ENCODE results near the gene ANKRD40. TPM values are rescaled to one million over a fixed set of nuclear protein-coding genes. Genes with fewer than 3 reads are reported as not detected.
A peak's percentile ranks its signal among the peaks of the same experiment; 100 is the strongest.

ANKRD40 gene
- total RNA-seq, 1 experiment from 2014 or later = 45.3 TPM

DNA sequence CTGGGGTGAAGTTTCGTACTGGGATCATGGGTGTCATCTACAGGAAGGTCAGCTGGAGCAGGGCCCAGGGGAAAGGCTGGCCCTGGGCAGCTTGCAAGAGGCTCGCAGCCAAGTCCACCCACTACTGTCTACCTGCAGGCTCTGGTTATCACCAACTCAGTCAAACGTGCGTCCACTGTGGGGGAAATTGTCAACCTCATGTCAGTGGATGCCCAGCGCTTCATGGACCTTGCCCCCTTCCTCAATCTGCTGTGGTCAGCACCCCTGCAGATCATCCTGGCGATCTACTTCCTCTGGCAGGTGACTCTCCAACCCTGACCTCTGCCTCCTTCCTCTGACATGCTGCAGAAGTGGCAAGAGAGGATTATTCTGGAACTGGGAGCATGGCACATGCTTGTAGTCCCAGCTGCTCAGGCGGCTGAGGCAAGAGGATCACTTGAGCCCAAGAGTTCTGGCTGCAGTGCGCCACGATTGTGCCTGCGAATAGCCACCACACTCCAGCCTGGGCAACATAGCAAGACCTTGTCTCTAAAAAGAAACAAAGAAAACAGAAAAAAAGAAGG, 43.8 kb downstream of the ANKRD40 start:
- Mint-ChIP-seq H3K4me3 (no peak overlapping the region), H3K27ac (no peak overlapping the region), H3K36me3 (no peaks in the 10 kb centered on the region), H3K9me3 (no peaks in the 10 kb centered on the region), H3K27me3 (ENCODE audit: low read depth) (no peaks in the 10 kb centered on the region; the same call in 1 of the 2 replicates), H3K4me1 (peaks cover 28% of the 10 kb centered on the region)
- DNase-seq (ENCODE audit: low spot score) = no peak
- ChIA-PET POLR2A (no interaction called here), CTCF (no interaction called here)
- TF ChIP-seq ZNF121 (CRISPR knock-in tag; IDR thresholded peaks at IDR 0.05) (no peak), MXD4 (CRISPR knock-in tag; IDR thresholded peaks at IDR 0.05; ENCODE audit: borderline replicate concordance) (no peak)
- TF ChIP-seq, protein P1, sequence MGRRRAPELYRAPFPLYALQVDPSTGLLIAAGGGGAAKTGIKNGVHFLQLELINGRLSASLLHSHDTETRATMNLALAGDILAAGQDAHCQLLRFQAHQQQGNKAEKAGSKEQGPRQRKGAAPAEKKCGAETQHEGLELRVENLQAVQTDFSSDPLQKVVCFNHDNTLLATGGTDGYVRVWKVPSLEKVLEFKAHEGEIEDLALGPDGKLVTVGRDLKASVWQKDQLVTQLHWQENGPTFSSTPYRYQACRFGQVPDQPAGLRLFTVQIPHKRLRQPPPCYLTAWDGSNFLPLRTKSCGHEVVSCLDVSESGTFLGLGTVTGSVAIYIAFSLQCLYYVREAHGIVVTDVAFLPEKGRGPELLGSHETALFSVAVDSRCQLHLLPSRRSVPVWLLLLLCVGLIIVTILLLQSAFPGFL (CRISPR knock-in tag; IDR thresholded peaks at IDR 0.05; ENCODE audit: borderline replicate concordance) = no peak
- no peak for ATAC-seq

- H3K27ac Mint-ChIP-seq = no peak overlapping the region
- CTCF ChIA-PET = interaction anchor here (0.7 to 3.5 kb wide), 7 partner anchors 27 to 161 kb away, joined by 3 to 18 read pairs (median 3); no protein-coding TSS in a partner anchor
Observed at GRCh38 chr17:50662632-50663225, 45.0 kb downstream of the ANKRD40 start.

DNA sequence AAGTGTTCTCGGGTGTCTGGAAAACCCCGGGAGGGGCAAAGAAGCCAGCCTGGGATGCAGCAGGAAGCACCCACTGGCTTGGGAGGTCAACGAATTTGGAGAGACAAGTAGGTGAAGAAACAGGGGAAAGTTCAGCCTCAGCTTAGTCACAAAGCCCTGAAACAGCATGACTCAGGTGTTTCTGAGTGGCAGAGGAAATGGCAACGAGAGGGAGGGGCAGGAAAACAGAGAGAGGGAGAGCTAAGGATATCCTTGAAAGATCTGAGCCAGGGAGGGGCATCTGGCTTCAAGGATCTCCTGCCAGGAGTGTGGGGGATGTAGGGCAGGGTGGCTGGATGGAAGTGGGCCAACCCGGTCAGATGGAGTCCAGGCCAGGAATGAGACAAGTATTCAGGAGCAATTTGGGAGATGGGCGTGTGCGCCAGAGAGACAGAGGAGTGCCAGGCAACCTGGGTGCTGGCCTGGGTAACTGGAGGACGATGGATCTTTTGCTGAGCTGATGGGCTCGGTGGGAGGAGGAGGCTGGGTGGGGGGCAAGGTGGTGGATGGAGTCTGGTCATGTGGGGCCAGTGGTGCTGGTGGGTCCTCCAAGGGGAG, 45.8 kb downstream of the ANKRD40 start:
- Mint-ChIP-seq H3K36me3 (no peaks in the 10 kb centered on the region), H3K27ac (peak overlapping the region; percentile 71), H3K27me3 (ENCODE audit: low read depth) (no peaks in the 10 kb centered on the region; the same call in 1 of the 2 replicates), H3K4me1 (peaks cover 16% of the 10 kb centered on the region), H3K4me3 (no peak overlapping the region), H3K9me3 (no peaks in the 10 kb centered on the region)
- POLR2A ChIA-PET = no interaction called here
- no peak; the same call in 1 of the 2 replicates for ATAC-seq
- TF ChIP-seq MYBL2 (CRISPR knock-in tag; IDR thresholded peaks at IDR 0.05) (no peak), GABPB1 (CRISPR knock-in tag; IDR thresholded peaks at IDR 0.05) (peak; percentile 61; the same call in 1 of the 2 replicates), ZNF263 (CRISPR knock-in tag; IDR thresholded peaks at IDR 0.05; ENCODE audit: low read depth) (no peak), NFE2L1 (CRISPR knock-in tag; IDR thresholded peaks at IDR 0.05) (peak; percentile 93)
- TF ChIP-seq, protein P2, sequence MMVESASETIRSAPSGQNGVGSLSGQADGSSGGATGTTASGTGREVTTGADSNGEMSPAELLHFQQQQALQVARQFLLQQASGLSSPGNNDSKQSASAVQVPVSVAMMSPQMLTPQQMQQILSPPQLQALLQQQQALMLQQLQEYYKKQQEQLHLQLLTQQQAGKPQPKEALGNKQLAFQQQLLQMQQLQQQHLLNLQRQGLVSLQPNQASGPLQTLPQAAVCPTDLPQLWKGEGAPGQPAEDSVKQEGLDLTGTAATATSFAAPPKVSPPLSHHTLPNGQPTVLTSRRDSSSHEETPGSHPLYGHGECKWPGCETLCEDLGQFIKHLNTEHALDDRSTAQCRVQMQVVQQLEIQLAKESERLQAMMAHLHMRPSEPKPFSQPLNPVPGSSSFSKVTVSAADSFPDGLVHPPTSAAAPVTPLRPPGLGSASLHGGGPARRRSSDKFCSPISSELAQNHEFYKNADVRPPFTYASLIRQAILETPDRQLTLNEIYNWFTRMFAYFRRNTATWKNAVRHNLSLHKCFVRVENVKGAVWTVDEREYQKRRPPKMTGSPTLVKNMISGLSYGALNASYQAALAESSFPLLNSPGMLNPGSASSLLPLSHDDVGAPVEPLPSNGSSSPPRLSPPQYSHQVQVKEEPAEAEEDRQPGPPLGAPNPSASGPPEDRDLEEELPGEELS (CRISPR knock-in tag; IDR thresholded peaks at IDR 0.05) = no peak
- CTCF ChIA-PET = interaction anchor here (0.8 to 3.5 kb wide), 14 partner anchors 11 to 160 kb away, joined by 3 to 18 read pairs (median 5); partner anchors contain the start of gene SPATA20
- DNase-seq (ENCODE audit: low spot score) = no peak

More at GRCh38 chr17:50662632-50663225, 45.0 kb downstream of the ANKRD40 start:
- Mint-ChIP-seq H3K4me1 (peaks cover 16% of the 10 kb centered on the region), H3K4me3 (no peak overlapping the region), H3K36me3 (no peaks in the 10 kb centered on the region), H3K9me3 (no peaks in the 10 kb centered on the region), H3K27me3 (ENCODE audit: low read depth) (no peaks in the 10 kb centered on the region; the same call in 1 of the 2 replicates)
- TF ChIP-seq NR3C1 (CRISPR knock-in tag; conservative IDR thresholded peaks at IDR 0.05; ENCODE audit: low read depth) (no peak), NFYB (CRISPR knock-in tag; conservative IDR thresholded peaks at IDR 0.05; ENCODE audit: low read depth) (no peak), TCF7 (CRISPR knock-in tag; IDR thresholded peaks at IDR 0.05; ENCODE audit: low read depth) (no peak)
- TF ChIP-seq, protein P3, sequence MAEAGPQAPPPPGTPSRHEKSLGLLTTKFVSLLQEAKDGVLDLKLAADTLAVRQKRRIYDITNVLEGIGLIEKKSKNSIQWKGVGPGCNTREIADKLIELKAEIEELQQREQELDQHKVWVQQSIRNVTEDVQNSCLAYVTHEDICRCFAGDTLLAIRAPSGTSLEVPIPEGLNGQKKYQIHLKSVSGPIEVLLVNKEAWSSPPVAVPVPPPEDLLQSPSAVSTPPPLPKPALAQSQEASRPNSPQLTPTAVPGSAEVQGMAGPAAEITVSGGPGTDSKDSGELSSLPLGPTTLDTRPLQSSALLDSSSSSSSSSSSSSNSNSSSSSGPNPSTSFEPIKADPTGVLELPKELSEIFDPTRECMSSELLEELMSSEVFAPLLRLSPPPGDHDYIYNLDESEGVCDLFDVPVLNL (CRISPR knock-in tag; IDR thresholded peaks at IDR 0.05; ENCODE audit: borderline replicate concordance, low read depth) = no peak
- POLR2A ChIA-PET = no interaction called here
- ATAC-seq (no peak), DNase-seq (ENCODE audit: low spot score) (no peak)

DNA sequence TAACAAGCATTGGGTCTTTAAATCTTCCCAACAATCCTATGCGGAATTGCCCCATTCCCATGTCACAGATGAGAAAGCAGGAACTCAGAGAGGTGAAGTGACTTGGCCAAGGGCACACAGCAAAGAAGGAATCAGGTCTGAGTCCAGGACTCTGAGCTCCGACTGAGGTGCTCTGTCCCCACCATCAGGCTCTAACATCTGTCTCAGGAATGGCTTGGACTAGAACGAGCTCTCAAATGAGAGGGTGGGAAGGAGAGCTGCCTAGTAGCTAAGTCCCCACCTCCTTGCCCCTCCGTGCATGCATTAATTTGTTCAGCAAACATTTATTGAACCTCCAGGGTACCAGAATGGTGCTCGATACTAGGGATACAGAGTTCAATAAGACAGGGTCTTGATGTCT, 46.4 kb downstream of the ANKRD40 start:
- DNase-seq (ENCODE audit: low spot score) = no peak
- Mint-ChIP-seq H3K36me3 (no peaks in the 10 kb centered on the region), H3K9me3 (no peaks in the 10 kb centered on the region), H3K27me3 (ENCODE audit: low read depth) (no peaks in the 10 kb centered on the region; the same call in 1 of the 2 replicates), H3K4me3 (no peak overlapping the region), H3K4me1 (peaks cover 16% of the 10 kb centered on the region), H3K27ac (peak overlapping the region; percentile 71; the same call in 1 of the 2 replicates)
- POLR2A ChIA-PET = no interaction called here
- CTCF ChIA-PET = interaction anchor here (1.1 to 3.5 kb wide), 13 partner anchors 10 to 122 kb away, joined by 3 to 18 read pairs (median 5); partner anchors contain the start of gene SPATA20
- ATAC-seq = no peak
- TF ChIP-seq ZNF219 (CRISPR knock-in tag; IDR thresholded peaks at IDR 0.05; ENCODE audit: borderline replicate concordance) (no peak), ZNF232 (CRISPR knock-in tag; IDR thresholded peaks at IDR 0.05) (no peak), NR2C2 (CRISPR knock-in tag; IDR thresholded peaks at IDR 0.05) (no peak), CREM (CRISPR knock-in tag; IDR thresholded peaks at IDR 0.05) (no peak), ZBTB21 (CRISPR knock-in tag; IDR thresholded peaks at IDR 0.05; ENCODE audit: borderline replicate concordance) (no peak), CBFB (CRISPR knock-in tag; IDR thresholded peaks at IDR 0.05; ENCODE audit: low read depth) (no peak), JUN (CRISPR knock-in tag; IDR thresholded peaks at IDR 0.05) (no peak), GABPB1 (CRISPR knock-in tag; IDR thresholded peaks at IDR 0.05) (no peak)
- TF ChIP-seq, protein P4, sequence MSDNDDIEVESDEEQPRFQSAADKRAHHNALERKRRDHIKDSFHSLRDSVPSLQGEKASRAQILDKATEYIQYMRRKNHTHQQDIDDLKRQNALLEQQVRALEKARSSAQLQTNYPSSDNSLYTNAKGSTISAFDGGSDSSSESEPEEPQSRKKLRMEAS (CRISPR knock-in tag; IDR thresholded peaks at IDR 0.05) = no peak
- TF ChIP-seq, protein P5, sequence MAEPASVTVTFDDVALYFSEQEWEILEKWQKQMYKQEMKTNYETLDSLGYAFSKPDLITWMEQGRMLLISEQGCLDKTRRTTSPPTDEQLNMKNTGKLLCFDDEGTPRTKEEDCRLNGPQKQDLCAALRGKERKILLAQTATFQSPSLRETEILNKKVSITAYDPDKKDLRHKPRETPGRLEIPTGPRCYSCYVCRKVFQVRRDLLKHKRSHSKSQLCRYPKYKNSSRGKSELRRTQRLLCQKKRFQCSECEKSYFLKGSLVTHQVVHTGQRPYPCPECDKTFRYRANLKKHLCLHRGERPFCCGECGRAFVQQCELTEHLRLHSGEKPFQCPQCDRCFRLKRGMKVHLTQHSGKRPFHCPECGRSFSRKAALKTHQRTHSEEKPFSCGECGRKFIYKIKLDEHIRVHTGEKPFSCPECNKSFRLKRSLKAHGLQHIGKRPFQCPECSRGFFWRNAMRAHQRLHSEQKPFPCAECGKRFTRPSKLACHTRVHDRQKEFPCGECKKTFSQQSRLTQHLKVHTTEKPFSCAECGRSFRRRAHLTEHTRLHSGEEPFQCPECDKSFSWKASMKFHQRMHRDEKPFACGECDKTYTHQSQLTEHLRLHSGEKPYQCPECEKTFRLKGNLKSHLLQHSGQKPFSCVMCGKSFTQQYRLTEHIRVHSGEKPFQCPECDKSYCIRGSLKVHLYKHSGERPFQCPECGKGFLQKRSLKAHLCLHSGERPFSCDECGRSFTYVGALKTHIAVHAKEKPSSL (CRISPR knock-in tag; conservative IDR thresholded peaks at IDR 0.05) = no peak
